Mucosa of descending colon (tissue), 3 donors: ENCODE measurements around the gene IRAK1. TPM values are rescaled to one million over a fixed set of nuclear protein-coding genes. Genes with fewer than 3 reads are reported as not detected.
A peak's percentile ranks its signal among the peaks of the same experiment; 100 is the strongest.

Source experiments
- ATAC-seq: fragments of 200-7000 bp; cut with Tn5 transposase; one replicate; pipeline ENCODE4 v1.9.1; 2020; ENCODE audit warnings: mild to moderate bottlenecking, moderate library complexity
- DNase-seq, 3 donors: peaks; one replicate each; pipeline ENCODE4 v3.0.0-alpha.2; 2020
- H3K36me3 ChIP-seq: fragments of 200-600 bp; one replicate; pipeline ENCODE4 v1.8.0; 2021; ENCODE audit warnings: low read depth, mild to moderate bottlenecking
- H3K4me1 ChIP-seq: fragments of 200-600 bp; one replicate; pipeline ENCODE4 v1.8.0; 2021; ENCODE audit warnings: low read depth, mild to moderate bottlenecking
- H3K4me3 ChIP-seq: fragments of 200-600 bp; one replicate; pipeline ENCODE4 v1.8.0; 2021; ENCODE audit warnings: mild to moderate bottlenecking
- H3K9me3 ChIP-seq: fragments of 200-600 bp; one replicate; pipeline ENCODE4 v1.8.0; 2021; ENCODE audit warnings: mild to moderate bottlenecking
- intact Hi-C, 2 donors: fragments of 100-400 bp; cut with DNase I in 1 of 2; cut with micrococcal nuclease in 1 of 2; formaldehyde crosslinking; loops; one replicate each; pipeline versions ENCODE4 v1.11.0 to v1.11.1; 2022; cut with DNase I, micrococcal nuclease
- total RNA-seq, 3 donors: library from RNA; stranded (reverse); fragmentation: NEBNext Ultra II Directional in 2 of 3; extraction: Animal tissue kit (Norgen Biotek cat#: 25700) in 2 of 3; gene quantifications; one replicate each; pipeline versions ENCODE4 v1.2.1 to v1.2.4, GENCODE V29; 2021 to 2023
- TF ChIP-seq, protein P1 (sequence below): fragments of 200-600 bp; IDR thresholded peaks from one replicate; pipeline ENCODE4 v1.8.0; 2022; ENCODE audit warnings: antibody characterized with exemption, mild to moderate bottlenecking
- donor health status: DM: no; HTN: no; CAD: no; lungs with moderate emphysema.
- donor health status: DM: no; HTN: no; CAD: no.
- donor health status: DM: no; HTN: yes; CAD: no.

IRAK1 gene
- total RNA-seq, 3 donors from 2014 or later = 66.5 to 96.0 (median 85.2) TPM

GRCh38 chrX:154046031-154046781, 26.5 kb upstream of the IRAK1 start:
- TF ChIP-seq, protein P1, sequence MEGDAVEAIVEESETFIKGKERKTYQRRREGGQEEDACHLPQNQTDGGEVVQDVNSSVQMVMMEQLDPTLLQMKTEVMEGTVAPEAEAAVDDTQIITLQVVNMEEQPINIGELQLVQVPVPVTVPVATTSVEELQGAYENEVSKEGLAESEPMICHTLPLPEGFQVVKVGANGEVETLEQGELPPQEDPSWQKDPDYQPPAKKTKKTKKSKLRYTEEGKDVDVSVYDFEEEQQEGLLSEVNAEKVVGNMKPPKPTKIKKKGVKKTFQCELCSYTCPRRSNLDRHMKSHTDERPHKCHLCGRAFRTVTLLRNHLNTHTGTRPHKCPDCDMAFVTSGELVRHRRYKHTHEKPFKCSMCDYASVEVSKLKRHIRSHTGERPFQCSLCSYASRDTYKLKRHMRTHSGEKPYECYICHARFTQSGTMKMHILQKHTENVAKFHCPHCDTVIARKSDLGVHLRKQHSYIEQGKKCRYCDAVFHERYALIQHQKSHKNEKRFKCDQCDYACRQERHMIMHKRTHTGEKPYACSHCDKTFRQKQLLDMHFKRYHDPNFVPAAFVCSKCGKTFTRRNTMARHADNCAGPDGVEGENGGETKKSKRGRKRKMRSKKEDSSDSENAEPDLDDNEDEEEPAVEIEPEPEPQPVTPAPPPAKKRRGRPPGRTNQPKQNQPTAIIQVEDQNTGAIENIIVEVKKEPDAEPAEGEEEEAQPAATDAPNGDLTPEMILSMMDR = no peak
- H3K36me3 ChIP-seq = no peaks in the 10 kb centered on the region
- H3K4me3 ChIP-seq = no peak overlapping the region
- intact Hi-C loops = no loop called here
- H3K4me1 ChIP-seq = peaks cover 3% of the 10 kb centered on the region
- ATAC-seq (no peak), DNase-seq (peak in 1 of 3 donors; percentile 16)
- H3K9me3 ChIP-seq = no peaks in the 10 kb centered on the region

DNA sequence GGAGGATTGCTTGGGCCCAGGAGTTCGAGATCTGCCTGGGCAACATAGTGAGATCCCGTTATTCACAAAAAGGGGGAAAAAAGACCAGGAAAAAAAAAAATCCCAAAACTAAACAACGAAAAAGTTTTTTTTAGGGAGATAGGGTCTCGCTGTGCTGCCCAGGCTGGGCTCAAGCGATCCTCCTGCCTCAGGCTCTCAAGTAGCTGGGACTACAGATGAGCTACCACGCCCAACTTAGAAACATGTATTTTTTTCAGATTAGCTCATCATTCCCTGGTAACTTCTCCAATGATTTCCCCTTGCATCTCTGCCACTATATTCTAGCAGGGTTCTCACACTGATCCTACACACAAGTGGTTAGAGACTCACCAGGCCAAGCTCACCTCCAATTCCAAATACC, 24.4 kb upstream of the IRAK1 start:
- ATAC-seq (no peak), DNase-seq (no peak)
- H3K9me3 ChIP-seq = no peaks in the 10 kb centered on the region
- H3K36me3 ChIP-seq = no peaks in the 10 kb centered on the region
- TF ChIP-seq, protein P1 = no peak
- intact Hi-C loops = no loop called here
- H3K4me1 ChIP-seq = no peaks in the 10 kb centered on the region
- no peak overlapping the region for H3K4me3 ChIP-seq

DNA sequence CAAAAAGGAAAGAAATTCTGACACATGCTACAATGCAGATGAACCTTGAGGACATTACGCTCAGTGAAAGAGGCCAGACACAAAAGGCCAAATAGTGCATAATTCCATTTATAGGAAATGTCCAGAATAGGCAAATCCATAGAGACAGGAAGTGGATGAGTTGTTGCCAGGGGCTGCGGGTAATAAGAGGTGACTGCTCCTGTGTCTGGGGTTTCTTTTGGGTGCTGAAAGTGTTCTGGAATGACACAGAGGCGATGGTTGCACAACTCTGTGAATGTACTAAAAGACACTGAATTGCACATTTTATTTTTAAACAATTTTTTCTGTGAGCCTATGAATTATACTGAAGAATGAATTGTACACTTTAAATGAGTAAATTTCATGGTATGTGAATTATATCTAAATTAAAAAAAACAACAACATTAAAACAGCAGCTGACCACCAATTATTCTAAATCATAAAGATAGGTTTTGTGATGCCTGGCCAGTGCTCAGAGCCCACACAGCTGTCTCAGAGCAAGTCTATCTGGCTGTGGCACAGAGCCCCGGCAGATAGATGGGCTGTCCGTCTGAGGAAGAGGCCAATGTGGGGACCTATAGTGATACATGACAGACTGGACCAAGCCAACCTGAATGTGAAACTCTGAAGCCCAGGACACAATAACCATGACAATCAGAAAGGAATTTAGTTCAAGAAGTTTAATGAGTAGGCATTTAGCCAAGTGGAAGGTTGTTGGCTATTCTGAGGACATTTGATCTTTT, 23.5 kb upstream of the IRAK1 start:
- intact Hi-C loops = no loop called here
- TF ChIP-seq, protein P1 = no peak
- Histone ChIP-seq H3K36me3 (no peaks in the 10 kb centered on the region), H3K9me3 (no peaks in the 10 kb centered on the region), H3K4me3 (no peak overlapping the region), H3K4me1 (no peaks in the 10 kb centered on the region)
- DNase-seq (no peak), ATAC-seq (no peak)

DNA sequence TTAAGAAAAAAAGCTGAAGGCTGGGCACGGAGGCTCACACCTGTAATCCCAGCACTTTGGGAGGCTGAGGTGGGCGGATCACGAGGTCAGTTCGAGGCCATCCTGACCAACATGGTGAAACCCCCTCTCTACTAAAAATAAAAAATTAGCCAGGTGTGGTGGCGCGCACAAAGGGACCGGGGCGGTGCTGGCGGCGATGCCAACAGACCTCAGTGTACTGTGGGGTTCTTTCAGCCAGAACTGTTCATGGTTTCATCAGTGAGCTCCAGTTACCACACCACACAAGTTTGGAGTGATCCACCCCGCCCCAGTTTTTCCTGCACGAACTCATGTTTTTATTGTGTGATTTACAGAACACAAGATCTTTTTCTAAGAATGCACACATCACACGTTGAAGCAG, 21.2 kb upstream of the IRAK1 start:
- ATAC-seq (no peak), DNase-seq (no peak)
- no peaks in the 10 kb centered on the region for H3K36me3 ChIP-seq
- no peaks in the 10 kb centered on the region for H3K9me3 ChIP-seq
- no peak overlapping the region for H3K4me3 ChIP-seq
- no peaks in the 10 kb centered on the region for H3K4me1 ChIP-seq
- TF ChIP-seq, protein P1 = no peak
- intact Hi-C loops = no loop called here

DNA sequence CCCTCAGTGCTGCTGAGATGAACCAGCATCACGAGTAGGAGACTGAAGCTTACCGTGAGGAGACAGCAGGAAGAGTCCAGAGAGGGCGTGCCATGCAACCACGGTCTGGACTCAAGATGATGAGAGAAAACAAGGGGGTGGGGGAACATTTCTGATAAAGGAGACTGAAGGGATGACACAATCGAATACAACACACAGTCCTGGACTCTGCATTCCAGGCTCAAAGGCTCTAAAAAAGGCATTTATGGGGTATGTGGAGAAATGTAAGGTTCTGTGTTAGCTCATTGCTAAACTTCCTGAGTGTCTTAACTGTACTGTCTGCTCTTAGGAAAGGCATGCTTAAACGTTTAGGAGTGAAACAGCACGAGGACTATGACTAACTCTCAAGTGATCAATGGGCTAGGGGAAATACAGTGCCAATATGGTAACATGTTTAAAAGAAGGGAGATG, 20.6 kb upstream of the IRAK1 start:
- no peaks in the 10 kb centered on the region for H3K9me3 ChIP-seq
- DNase-seq (no peak), ATAC-seq (peak; percentile 38)
- TF ChIP-seq, protein P1 = no peak
- no peaks in the 10 kb centered on the region for H3K4me1 ChIP-seq
- H3K36me3 ChIP-seq = no peaks in the 10 kb centered on the region
- intact Hi-C loops = no loop called here
- H3K4me3 ChIP-seq = no peak overlapping the region
